ENCODE data around the gene MRAP.

DNA sequence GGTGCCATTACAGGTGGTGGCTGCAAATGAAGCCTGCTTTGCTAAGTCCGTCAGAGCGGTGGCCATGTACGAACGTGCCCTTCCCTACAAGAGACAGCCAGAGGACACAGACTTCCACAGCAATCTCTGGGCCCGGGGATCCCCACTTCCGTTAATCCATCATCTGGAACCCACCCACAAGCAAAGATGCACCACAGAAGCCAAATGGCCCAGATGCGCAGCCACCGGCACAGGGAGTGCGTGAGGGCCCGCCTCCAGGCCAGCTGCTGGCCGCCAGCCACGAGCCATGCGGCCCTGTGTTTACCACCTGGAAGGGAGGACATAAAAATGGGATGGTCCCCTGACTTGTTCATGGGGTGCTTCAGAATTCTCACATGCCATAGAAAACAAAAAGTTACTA, 22.1 kb downstream of the MRAP start:
- TF ChIP-seq, protein P1, sequence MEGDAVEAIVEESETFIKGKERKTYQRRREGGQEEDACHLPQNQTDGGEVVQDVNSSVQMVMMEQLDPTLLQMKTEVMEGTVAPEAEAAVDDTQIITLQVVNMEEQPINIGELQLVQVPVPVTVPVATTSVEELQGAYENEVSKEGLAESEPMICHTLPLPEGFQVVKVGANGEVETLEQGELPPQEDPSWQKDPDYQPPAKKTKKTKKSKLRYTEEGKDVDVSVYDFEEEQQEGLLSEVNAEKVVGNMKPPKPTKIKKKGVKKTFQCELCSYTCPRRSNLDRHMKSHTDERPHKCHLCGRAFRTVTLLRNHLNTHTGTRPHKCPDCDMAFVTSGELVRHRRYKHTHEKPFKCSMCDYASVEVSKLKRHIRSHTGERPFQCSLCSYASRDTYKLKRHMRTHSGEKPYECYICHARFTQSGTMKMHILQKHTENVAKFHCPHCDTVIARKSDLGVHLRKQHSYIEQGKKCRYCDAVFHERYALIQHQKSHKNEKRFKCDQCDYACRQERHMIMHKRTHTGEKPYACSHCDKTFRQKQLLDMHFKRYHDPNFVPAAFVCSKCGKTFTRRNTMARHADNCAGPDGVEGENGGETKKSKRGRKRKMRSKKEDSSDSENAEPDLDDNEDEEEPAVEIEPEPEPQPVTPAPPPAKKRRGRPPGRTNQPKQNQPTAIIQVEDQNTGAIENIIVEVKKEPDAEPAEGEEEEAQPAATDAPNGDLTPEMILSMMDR (IDR thresholded peaks at IDR 0.05) = no peak
- no peak for TF ChIP-seq POLR2AphosphoS5 (IDR thresholded peaks at IDR 0.05)
- TF ChIP-seq EP300 (IDR thresholded peaks at IDR 0.05) = no peak
- no peak for TF ChIP-seq POLR2A (IDR thresholded peaks at IDR 0.05)

Measured in stomach (tissue), 4 donors.